Measurements from ENCODE around the gene TADA1.

- no peak for TF ChIP-seq CTCF (conservative IDR thresholded peaks at IDR 0.05)
- TF ChIP-seq EZH2 (IDR thresholded peaks at IDR 0.05; ENCODE audit: low read depth), result no peak
These were observed 6.6 kb downstream of the TADA1 start for GRCh38 chr1:166869318-166870099.

Data from PC-9 (cell line).